Gastroesophageal sphincter (tissue), 3 donors: ENCODE data around the gene ETFDH.

Experiments
- POLR2A ChIP-seq, 2 donors: fragments of 450-650 bp; IDR thresholded peaks; one replicate each; pipeline ENCODE4 v1.6.1; 2017; ENCODE audit warnings: antibody characterized with exemption in 2 of 2, mild to moderate bottlenecking in 2 of 2, moderate library complexity in 1 of 2
- TF ChIP-seq, protein P1 (sequence below), 4 experiments: fragments of 200-600 bp in 2 of 4; fragments of 450-650 bp in 2 of 4; sonication (generic) in 1 of 4; IDR thresholded peaks; one replicate each; pipeline ENCODE4 v1.5.1; 2017 to 2019; ENCODE audit warnings: antibody characterized with exemption in 4 of 4, mild to moderate bottlenecking in 2 of 4, moderate library complexity in 2 of 4

DNA sequence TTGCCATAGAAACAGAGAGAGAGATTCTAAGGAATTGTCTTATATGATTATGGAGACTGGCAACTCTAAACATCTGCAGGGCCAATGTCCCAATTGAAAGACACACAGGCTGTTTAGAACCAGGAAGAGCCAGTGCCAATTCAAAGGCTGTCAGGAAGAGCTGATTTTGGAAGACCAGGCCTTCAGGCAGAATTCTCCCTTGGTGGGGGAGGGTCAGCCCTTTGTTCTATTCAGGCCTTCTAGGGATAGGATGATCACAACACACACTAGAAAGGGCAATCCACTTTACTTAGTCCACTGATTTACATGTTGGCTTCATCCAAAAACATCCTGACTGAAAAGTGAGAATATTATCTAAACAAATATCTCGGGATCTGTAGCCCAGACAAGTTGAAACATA is 15.7 kb upstream of the ETFDH start:
- no peak for TF ChIP-seq POLR2A (IDR thresholded peaks at IDR 0.05)
- TF ChIP-seq, protein P1, sequence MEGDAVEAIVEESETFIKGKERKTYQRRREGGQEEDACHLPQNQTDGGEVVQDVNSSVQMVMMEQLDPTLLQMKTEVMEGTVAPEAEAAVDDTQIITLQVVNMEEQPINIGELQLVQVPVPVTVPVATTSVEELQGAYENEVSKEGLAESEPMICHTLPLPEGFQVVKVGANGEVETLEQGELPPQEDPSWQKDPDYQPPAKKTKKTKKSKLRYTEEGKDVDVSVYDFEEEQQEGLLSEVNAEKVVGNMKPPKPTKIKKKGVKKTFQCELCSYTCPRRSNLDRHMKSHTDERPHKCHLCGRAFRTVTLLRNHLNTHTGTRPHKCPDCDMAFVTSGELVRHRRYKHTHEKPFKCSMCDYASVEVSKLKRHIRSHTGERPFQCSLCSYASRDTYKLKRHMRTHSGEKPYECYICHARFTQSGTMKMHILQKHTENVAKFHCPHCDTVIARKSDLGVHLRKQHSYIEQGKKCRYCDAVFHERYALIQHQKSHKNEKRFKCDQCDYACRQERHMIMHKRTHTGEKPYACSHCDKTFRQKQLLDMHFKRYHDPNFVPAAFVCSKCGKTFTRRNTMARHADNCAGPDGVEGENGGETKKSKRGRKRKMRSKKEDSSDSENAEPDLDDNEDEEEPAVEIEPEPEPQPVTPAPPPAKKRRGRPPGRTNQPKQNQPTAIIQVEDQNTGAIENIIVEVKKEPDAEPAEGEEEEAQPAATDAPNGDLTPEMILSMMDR (IDR thresholded peaks at IDR 0.05): no peak
